Measurements from ENCODE around the gene IGSF11.
"Not testable (repeated sequence)": the region's sequence is repeated elsewhere in the genome, so short reads cannot be mapped to it uniquely, and the experiment has no call there.

IGSF11 gene

GRCh38 chr3:118978393-118978758, 56.3 kb downstream of the IGSF11 start:
- no peak for FAIRE-seq

GRCh38 chr3:118977671-118978392, 56.8 kb downstream of the IGSF11 start:
- DNase-seq (ENCODE audit: insufficient read length, low spot score), result no peak
- no peak for FAIRE-seq
- TF ChIP-seq POLR2A (IDR thresholded peaks at IDR 0.05; ENCODE audit: low read depth, low read length), result no peak

More at GRCh38 chr3:118978393-118978758, 56.3 kb downstream of the IGSF11 start:
- no peak for TF ChIP-seq POLR2A (IDR thresholded peaks at IDR 0.05; ENCODE audit: low read depth, low read length)
- DNase-seq (ENCODE audit: insufficient read length, low spot score), result no peak

- FAIRE-seq, result no peak
- TF ChIP-seq POLR2A (IDR thresholded peaks at IDR 0.05; ENCODE audit: low read depth, low read length), result no peak
- DNase-seq (ENCODE audit: insufficient read length, low spot score), result no peak
These were observed 57.5 kb downstream of the IGSF11 start for GRCh38 chr3:118977118-118977517.

GRCh38 chr3:118975476-118975875, 59.2 kb downstream of the IGSF11 start:
- not testable (repeated sequence) for FAIRE-seq; DNase-seq (ENCODE audit: insufficient read length, low spot score)

- FAIRE-seq (no peak), DNase-seq (ENCODE audit: insufficient read length, low spot score) (no peak)
- TF ChIP-seq POLR2A (IDR thresholded peaks at IDR 0.05; ENCODE audit: low read depth, low read length), result no peak
These were observed 60.1 kb downstream of the IGSF11 start for GRCh38 chr3:118974356-118975097.

GRCh38 chr3:118973050-118973449, 61.6 kb downstream of the IGSF11 start:
- no peak for TF ChIP-seq POLR2A (IDR thresholded peaks at IDR 0.05; ENCODE audit: low read depth, low read length)
- FAIRE-seq (no peak), DNase-seq (ENCODE audit: insufficient read length, low spot score) (no peak)

GRCh38 chr3:118970819-118971218, 63.8 kb downstream of the IGSF11 start:
- TF ChIP-seq POLR2A (IDR thresholded peaks at IDR 0.05; ENCODE audit: low read depth, low read length), result no peak
- DNase-seq (ENCODE audit: insufficient read length, low spot score) (no peak), FAIRE-seq (no peak)

GRCh38 chr3:118968640-118969039, 66.0 kb downstream of the IGSF11 start:
- FAIRE-seq (no peak), DNase-seq (ENCODE audit: insufficient read length, low spot score) (no peak)
- no peak for TF ChIP-seq POLR2A (IDR thresholded peaks at IDR 0.05; ENCODE audit: low read depth, low read length)

GRCh38 chr3:118968111-118968510, 66.5 kb downstream of the IGSF11 start:
- no peak for TF ChIP-seq POLR2A (IDR thresholded peaks at IDR 0.05; ENCODE audit: low read depth, low read length)
- FAIRE-seq (no peak), DNase-seq (ENCODE audit: insufficient read length, low spot score) (no peak)

GRCh38 chr3:118966700-118967099, 67.9 kb downstream of the IGSF11 start:
- DNase-seq (ENCODE audit: insufficient read length, low spot score) (no peak), FAIRE-seq (no peak)
- no peak for TF ChIP-seq POLR2A (IDR thresholded peaks at IDR 0.05; ENCODE audit: low read depth, low read length)

- DNase-seq (ENCODE audit: insufficient read length, low spot score), result no peak
- no peak for FAIRE-seq
- no peak for TF ChIP-seq POLR2A (IDR thresholded peaks at IDR 0.05; ENCODE audit: low read depth, low read length)
These were observed 70.9 kb downstream of the IGSF11 start for GRCh38 chr3:118963711-118964110.

GRCh38 chr3:118960876-118961450, 73.7 kb downstream of the IGSF11 start:
- no peak for DNase-seq (ENCODE audit: insufficient read length, low spot score)
- no peak for TF ChIP-seq POLR2A (IDR thresholded peaks at IDR 0.05; ENCODE audit: low read depth, low read length)
- no peak for FAIRE-seq

- DNase-seq (ENCODE audit: insufficient read length, low spot score) (no peak), FAIRE-seq (no peak)
- no peak for TF ChIP-seq POLR2A (IDR thresholded peaks at IDR 0.05; ENCODE audit: low read depth, low read length)
These were observed 78.6 kb downstream of the IGSF11 start for GRCh38 chr3:118955914-118956556.

GRCh38 chr3:118951089-118951488, 83.6 kb downstream of the IGSF11 start:
- DNase-seq (ENCODE audit: insufficient read length, low spot score) (no peak), FAIRE-seq (no peak)
- TF ChIP-seq POLR2A (IDR thresholded peaks at IDR 0.05; ENCODE audit: low read depth, low read length), result no peak
